ENCODE measurements around the gene OBSCN. TPM values are rescaled to one million over a fixed set of nuclear protein-coding genes. Genes with fewer than 3 reads are reported as not detected.
"Not testable (repeated sequence)": the region's sequence is repeated elsewhere in the genome, so short reads cannot be mapped to it uniquely, and the experiment has no call there.

OBSCN gene
- total RNA-seq, 2 donors from 2014 or later = 159 to 317 TPM

DNA sequence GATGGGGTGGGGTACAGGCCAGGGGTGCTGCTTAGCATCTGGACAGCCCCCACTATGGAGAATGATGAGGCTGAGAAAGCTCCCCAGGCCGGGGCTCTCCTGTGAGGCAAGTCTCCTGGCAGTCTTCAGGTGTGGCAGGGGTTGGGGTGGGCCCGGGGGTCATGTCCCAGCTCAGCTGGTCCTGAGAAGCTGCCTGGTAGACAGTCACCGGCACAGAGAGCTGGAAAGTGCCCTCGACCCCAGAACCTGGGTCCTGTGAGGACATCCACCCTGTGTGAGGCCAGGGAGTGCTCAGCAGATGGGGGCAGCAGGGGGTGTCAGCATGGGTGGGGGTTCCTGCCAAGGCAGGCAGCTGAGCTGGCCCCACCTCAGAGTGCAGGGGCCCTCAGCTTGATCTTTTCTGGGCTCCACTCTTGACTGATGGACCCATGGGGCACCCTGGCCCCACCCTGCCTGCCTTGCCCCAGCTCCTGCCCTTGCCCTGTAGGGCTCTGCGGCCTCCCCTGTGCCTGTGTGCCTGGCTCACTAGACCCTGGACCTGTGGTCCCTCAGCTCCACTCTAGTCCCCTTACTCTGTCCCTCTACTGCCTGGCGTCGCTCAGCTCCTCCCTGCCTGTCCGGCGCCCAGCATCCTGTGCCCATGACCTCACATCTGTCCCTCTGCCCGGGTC lies 36.5 kb upstream of the OBSCN start:
- H3K4me1 ChIP-seq = peaks cover 0 to 11% of the 10 kb centered on the region in 2 donors
- no peaks in the 10 kb centered on the region for H3K27me3 ChIP-seq
- DNase-seq (ENCODE audit: low spot score) = no peak
- TF ChIP-seq, protein P1, sequence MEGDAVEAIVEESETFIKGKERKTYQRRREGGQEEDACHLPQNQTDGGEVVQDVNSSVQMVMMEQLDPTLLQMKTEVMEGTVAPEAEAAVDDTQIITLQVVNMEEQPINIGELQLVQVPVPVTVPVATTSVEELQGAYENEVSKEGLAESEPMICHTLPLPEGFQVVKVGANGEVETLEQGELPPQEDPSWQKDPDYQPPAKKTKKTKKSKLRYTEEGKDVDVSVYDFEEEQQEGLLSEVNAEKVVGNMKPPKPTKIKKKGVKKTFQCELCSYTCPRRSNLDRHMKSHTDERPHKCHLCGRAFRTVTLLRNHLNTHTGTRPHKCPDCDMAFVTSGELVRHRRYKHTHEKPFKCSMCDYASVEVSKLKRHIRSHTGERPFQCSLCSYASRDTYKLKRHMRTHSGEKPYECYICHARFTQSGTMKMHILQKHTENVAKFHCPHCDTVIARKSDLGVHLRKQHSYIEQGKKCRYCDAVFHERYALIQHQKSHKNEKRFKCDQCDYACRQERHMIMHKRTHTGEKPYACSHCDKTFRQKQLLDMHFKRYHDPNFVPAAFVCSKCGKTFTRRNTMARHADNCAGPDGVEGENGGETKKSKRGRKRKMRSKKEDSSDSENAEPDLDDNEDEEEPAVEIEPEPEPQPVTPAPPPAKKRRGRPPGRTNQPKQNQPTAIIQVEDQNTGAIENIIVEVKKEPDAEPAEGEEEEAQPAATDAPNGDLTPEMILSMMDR (IDR thresholded peaks at IDR 0.05) = no peak
- no peak overlapping the region for H3K4me3 ChIP-seq
- no peaks in the 10 kb centered on the region for H3K9me3 ChIP-seq
- H3K27ac ChIP-seq = no peak overlapping the region
- peaks cover 17% of the 10 kb centered on the region for H3K36me3 ChIP-seq

DNA sequence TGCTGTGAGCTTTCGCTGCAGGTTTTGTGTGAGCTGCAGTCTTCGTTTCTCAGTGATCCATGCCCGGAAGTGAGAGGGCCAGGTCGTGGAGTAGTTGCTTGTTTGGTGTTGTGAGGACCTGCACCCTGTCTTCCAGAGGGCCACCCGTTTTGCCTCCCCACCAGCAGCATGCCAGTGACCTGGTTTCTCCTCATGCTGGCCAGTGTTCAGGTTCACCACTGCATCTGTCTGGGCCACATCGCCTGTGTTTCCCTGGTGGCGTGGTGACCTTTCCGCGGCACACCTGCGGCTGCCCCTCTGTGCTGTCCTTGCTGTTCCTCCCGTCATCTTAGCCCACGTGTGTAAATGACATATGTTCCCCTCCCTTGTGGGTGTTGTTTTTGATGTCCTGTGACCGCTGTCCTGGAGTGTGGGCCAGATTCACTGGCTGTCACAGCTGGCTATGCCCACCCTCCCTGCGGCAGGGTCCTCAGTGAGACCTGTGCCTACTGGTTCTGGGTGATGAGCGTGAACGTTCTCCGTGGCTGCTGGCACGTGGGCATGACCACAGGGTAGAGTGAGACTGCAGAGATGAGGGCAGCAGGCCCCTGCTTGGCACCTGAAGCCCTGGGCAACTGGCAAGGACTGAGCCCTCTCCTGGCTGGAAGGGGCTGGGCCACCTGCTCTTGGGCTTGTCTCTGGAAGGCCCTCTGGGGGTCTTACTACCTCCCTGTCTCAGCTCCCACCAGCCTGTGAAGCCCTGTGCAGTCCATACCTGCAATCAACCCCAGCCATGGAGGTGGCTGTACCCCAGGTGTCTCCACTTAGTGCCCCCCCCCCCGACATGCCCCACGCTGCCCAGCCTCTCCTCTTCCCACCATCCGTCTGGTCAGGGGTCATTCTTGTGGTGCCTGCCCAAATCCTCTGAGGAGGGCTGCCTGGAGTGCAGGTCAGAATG lies 35.0 kb upstream of the OBSCN start:
- Histone ChIP-seq H3K27ac (no peak overlapping the region), H3K27me3 (no peaks in the 10 kb centered on the region), H3K4me3 (no peak overlapping the region), H3K9me3 (no peaks in the 10 kb centered on the region), H3K36me3 (peaks cover 18% of the 10 kb centered on the region), H3K4me1 (peaks cover 0 to 3% of the 10 kb centered on the region in 2 donors)
- no peak for DNase-seq (ENCODE audit: low spot score)
- TF ChIP-seq, protein P1 (IDR thresholded peaks at IDR 0.05) = no peak

DNA sequence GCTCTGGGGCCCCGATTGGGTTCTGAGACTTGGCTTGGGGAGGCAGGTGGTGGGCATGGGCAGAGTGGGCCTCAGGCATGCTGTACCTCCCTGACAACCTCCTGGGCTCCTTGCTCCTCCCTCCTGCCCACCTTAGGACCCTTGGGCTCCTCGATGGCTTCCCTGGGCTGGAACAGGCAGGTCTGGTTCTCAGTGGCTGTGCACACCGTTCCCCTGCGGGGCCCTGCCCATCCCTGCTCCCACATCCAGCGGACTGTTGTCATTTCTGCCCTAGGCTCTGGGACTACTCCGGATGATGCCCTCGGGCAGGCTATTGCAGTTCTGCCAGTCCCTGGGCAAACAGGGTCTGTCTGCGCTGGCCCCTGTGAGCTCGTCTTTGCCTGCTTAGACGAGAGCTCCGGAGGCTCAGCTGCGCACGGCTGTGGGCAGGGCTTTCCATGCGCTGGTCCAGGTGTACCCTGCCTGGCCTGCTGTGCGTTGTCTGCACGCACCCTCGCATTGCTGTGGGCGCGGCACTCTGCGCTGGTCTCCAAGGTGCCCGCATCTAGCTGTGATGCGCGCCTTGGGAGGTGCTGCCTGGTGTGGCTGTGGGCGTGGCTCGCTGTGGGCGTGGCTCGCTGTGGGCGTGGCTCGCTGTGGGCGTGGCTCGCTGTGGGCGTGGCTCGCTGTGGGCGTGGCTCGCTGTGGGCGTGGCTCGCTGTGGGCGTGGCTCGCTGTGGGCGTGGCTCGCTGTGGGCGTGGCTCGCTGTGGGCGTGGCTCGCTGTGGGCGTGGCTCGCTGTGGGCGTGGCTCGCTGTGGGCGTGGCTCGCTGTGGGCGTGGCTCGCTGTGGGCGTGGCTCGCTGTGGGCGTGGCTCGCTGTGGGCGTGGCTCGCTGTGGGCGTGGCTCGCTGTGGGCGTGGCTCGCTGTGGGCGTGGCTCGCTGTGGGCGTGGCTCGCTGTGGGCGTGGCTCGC lies 34.0 kb upstream of the OBSCN start:
- not testable (repeated sequence) for H3K4me1 ChIP-seq; DNase-seq (ENCODE audit: low spot score); H3K9me3 ChIP-seq; H3K4me3 ChIP-seq; H3K27me3 ChIP-seq; H3K27ac ChIP-seq
- peaks cover 18% of the 10 kb centered on the region for H3K36me3 ChIP-seq

DNA sequence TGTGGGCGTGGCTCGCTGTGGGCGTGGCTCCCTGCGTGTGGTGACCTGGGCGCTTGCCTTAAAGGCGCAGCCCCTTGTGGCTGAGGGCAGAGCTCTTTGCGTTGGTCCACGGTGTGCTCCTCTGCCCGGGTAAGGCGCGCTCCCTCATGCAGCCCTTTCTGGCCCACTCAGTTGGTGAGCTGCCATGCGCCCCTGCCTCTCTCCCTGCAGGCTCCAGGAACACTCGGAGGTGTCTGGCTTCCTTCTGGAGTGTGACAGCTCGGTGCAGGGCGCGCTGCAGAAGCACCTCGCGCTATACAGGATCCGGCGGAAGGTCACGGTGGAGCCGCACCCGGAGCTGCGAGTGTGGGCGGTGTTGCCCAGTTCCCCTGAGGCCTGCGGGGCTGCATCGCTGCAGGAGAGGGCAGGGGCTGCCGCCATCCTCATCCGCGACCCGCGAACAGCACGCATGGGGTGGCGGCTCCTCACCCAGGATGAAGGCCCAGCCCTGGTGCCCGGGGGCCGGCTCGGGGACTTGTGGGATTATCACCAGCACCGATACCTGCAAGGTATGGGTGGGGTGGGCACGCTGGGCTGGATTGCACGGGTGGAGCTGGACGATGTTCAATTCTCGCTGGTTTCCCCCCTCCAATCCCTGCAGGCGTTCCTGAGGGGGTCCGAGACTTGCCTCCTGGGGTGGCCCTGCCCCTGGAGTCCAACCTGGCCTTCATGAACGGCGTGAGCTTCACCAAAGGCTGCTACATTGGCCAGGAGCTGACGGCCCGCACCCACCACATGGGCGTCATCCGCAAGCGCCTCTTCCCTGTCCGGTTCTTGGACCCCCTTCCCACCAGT lies 33.1 kb upstream of the OBSCN start:
- peak overlapping the region in 1 of 2 donors; percentile 23 for H3K4me3 ChIP-seq
- no peaks in the 10 kb centered on the region for H3K9me3 ChIP-seq
- no peak overlapping the region for H3K27ac ChIP-seq
- H3K36me3 ChIP-seq = peaks cover 18% of the 10 kb centered on the region
- TF ChIP-seq, protein P1 (IDR thresholded peaks at IDR 0.05) = no peak
- no peaks in the 10 kb centered on the region for H3K27me3 ChIP-seq
- peaks cover 0 to 3% of the 10 kb centered on the region in 2 donors for H3K4me1 ChIP-seq
- no peak for DNase-seq (ENCODE audit: low spot score)

DNA sequence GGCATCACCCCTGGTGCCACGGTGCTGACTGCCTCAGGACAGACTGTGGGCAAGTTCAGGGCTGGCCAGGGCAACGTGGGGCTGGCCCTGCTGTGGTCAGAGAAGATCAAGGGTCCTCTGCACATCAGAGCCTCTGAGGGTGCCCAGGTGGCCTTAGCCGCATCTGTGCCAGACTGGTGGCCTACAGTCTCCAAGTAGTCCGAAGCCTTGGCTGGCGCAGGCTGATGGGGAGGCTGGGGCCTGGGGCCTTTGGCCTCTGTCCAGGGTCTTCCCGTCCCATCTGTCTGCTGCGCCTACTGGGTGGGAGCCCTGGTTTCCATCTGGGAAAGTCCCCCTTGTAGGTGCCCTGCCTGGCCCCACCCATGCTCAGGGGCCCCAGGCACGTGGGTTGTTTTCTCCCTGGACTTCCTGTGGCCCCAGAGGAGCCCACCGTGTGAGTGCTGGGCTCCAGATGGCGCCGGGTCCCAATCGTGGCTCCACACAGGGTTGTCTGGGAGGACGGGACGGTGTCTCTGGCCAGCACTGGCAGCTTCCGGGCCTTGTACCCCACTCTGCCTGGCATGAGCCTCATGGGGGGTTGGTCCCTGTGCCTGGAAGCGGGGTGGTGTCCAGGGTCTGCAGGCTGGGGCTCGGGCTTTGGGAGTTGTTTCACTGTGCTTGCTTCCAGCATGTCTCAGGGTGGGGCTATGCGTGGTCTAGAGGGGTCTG lies 32.4 kb upstream of the OBSCN start:
- Histone ChIP-seq H3K4me3 (no peak overlapping the region), H3K4me1 (peaks cover 0 to 3% of the 10 kb centered on the region in 2 donors), H3K36me3 (peaks cover 18% of the 10 kb centered on the region), H3K27ac (no peak overlapping the region), H3K9me3 (no peaks in the 10 kb centered on the region), H3K27me3 (no peaks in the 10 kb centered on the region)
- DNase-seq (ENCODE audit: low spot score) = no peak
- TF ChIP-seq, protein P1 (IDR thresholded peaks at IDR 0.05) = no peak
